Transverse colon (tissue), 3 donors: ENCODE data around the gene UBALD1.

Source experiments
- CTCF ChIP-seq, 5 experiments: fragments of 200-600 bp in 3 of 5; fragments of 450-650 bp in 2 of 5; sonication (generic) in 3 of 5; IDR thresholded peaks; 1 replicate in 2 of 5; 2 replicates in 3 of 5; pipeline ENCODE4 v1.5.1; 2016 to 2017; ENCODE audit warnings: antibody characterized with exemption in 5 of 5, inconsistent platforms in 3 of 5, mild to moderate bottlenecking in 2 of 5, moderate library complexity in 1 of 5
- POLR2A ChIP-seq: fragments of 450-650 bp; IDR thresholded peaks from one replicate; pipeline ENCODE4 v1.6.1; 2016; ENCODE audit warnings: antibody characterized with exemption, mild to moderate bottlenecking, moderate library complexity

- TF ChIP-seq CTCF (IDR thresholded peaks at IDR 0.05) (no peak), POLR2A (no peak)
Measured at GRCh38 chr16:4628283-4628682, 13.6 kb upstream of the UBALD1 start.
